PC-9 (cell line): ENCODE results near the gene TMEM244.
"Not testable (repeated sequence)": the region's sequence is repeated elsewhere in the genome, so short reads cannot be mapped to it uniquely, and the experiment has no call there.

Experiments used
- CTCF ChIP-seq: fragments of 200-600 bp; sonication (generic); conservative IDR thresholded peaks from 2 replicates; pipeline ENCODE4 v1.6.1; 2017; ENCODE audit warnings: mixed run types, antibody characterized with exemption, mild to moderate bottlenecking, moderate library complexity
- EZH2 ChIP-seq: fragments of 200-600 bp; sonication (generic); IDR thresholded peaks from 2 replicates; pipeline ENCODE4 v1.8.0; 2017; ENCODE audit warnings: antibody characterized with exemption, low read depth

DNA sequence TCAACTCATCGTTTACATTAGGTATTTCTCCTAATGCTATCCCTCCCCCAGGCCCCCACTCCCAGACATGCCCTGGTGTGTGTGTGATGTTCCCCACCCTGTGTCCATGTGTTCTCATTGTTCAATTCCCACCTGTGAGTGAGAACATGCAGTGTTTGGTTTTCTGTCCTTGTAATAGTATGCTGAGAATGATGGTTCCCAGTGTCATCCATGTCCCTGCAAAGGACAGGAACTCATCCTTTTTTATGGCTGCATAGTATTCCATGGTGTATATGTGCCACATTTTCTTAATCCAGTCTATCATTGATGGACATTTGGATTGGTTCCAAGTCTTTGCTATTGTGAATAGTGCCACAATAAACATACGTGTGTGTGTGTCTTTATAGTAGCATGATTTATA is 54.0 kb downstream of the TMEM244 start:
- not testable (repeated sequence) for TF ChIP-seq CTCF, EZH2
